H1 (cell line): ENCODE results near the gene MGAT5. TPM values are rescaled to one million over a fixed set of nuclear protein-coding genes. Genes with fewer than 3 reads are reported as not detected.

Source experiments
- CBX8 ChIP-seq: fragments of 300-800, 300-1000 bp; sonication (generic); IDR thresholded peaks from 2 replicates; pipeline ENCODE4 v1.7.1; 2016; ENCODE audit warnings: low read depth, low read length, borderline replicate concordance
- CHD7 ChIP-seq: fragments of 300-600 bp; sonication (generic); IDR thresholded peaks from 2 replicates; pipeline ENCODE4 v1.7.1; 2012; ENCODE audit warnings: low read length, moderate library complexity, mild to moderate bottlenecking, inconsistent platforms; ENCODE audit not compliant: insufficient replicate concordance
- CREB1 ChIP-seq: IDR thresholded peaks from 2 replicates; pipeline ENCODE4 v1.6.1; 2012; ENCODE audit warnings: inconsistent platforms
- CTCF ChIP-seq, 3 experiments: IDR thresholded peaks; 1 replicate in 2 of 3; 2 replicates in 1 of 3; pipeline versions ENCODE4 v1.5.1 to v1.6.1; 2011; ENCODE audit warnings: low read length in 3 of 3, mild to moderate bottlenecking in 3 of 3, inconsistent platforms in 2 of 3, low read depth in 1 of 3, moderate library complexity in 1 of 3; ENCODE audit not compliant: insufficient read depth in 1 of 3; ENCODE audit errors: control extremely low read depth in 1 of 3
- GABPA ChIP-seq: IDR thresholded peaks from 2 replicates; pipeline ENCODE4 v1.6.1; 2011; ENCODE audit warnings: mild to moderate bottlenecking, low read length, moderate library complexity, borderline replicate concordance; ENCODE audit not compliant: insufficient read depth
- MAFK ChIP-seq: IDR thresholded peaks from 2 replicates; pipeline ENCODE4 v1.6.1; 2012; ENCODE audit warnings: low read depth, mild to moderate bottlenecking, improper control_type of control experiment, low read length
- polyA plus RNA-seq, 7 experiments: library from polyadenylated mRNA; depleted of rRNA in 3 of 7; stranded (reverse) in 5 of 7; unstranded in 2 of 7; fragments of >200 nt in 5 of 7; fragments of 200-250 nt in 2 of 7; gene quantifications; 1 replicate in 5 of 7; 2 replicates in 1 of 7; 4 replicates in 1 of 7; pipeline versions ENCODE4 v1.2.1 to v1.2.3, GENCODE V29; 2011 to 2013; ENCODE audit warnings: missing spikeins in 2 of 7, mixed read lengths in 2 of 7
- total RNA-seq: library from RNA; stranded (reverse); fragmentation: NEBNext Ultra II Directional; extraction: Animal tissue kit (Norgen Biotek cat#: 25700); gene quantifications from 2 replicates; pipeline ENCODE4 v1.2.1, GENCODE V29; 2021

Gene MGAT5
- total and polyA plus RNA-seq, 2 of the 8 experiments (the other 6 are each of a cell fraction or from before 2014, with no cell fraction given) = 11.2 to 49.2 TPM

- TF ChIP-seq GABPA (no peak), CHD7 (no peak), CTCF (IDR thresholded peaks at IDR 0.05; ENCODE audit: control extremely low read depth in 1 of 3, insufficient read depth in 1 of 3, low read depth in 1 of 3, low read length in 3 of 3) (no peak), CBX8 (no peak), MAFK (no peak), CREB1 (no peak)
Observed at GRCh38 chr2:134281815-134282419, 28.0 kb downstream of the MGAT5 start (continued).
